ENCODE data around the gene TFCP2L1.

- TF ChIP-seq GATA2 (IDR thresholded peaks at IDR 0.05; ENCODE audit: low read depth, low read length): no peak
- TF ChIP-seq GATA3 (IDR thresholded peaks at IDR 0.05; ENCODE audit: low read depth, low read length): no peak
Observed at GRCh38 chr2:121288454-121289231, 3.6 kb upstream of the TFCP2L1 start.
